ENCODE data around the gene GPN1. TPM values are rescaled to one million over a fixed set of nuclear protein-coding genes. Genes with fewer than 3 reads are reported as not detected.

GPN1 gene
- total RNA-seq, 1 donor from 2014 or later, result 63.9 TPM

- Histone ChIP-seq H2AFZ (ENCODE audit: low read depth, low read length) (no peak overlapping the region), H3K9me3 (ENCODE audit: insufficient read depth, low read depth, low read length) (no peaks in the 10 kb centered on the region), H3K79me2 (ENCODE audit: insufficient read depth, low read length) (no peaks in the 10 kb centered on the region), H3K27me3 (ENCODE audit: insufficient read depth, low read length) (no peaks in the 10 kb centered on the region), H3K4me3 (ENCODE audit: insufficient read depth, low read depth, low read length) (no peak overlapping the region), H3K4me2 (ENCODE audit: low read length) (no peak overlapping the region), H3K9ac (ENCODE audit: low read length) (no peak overlapping the region), H3K27ac (ENCODE audit: low read depth, low read length) (no peak overlapping the region), H4K20me1 (ENCODE audit: insufficient read depth, low read length) (no peaks in the 10 kb centered on the region), H3K4me1 (ENCODE audit: insufficient read depth, low read length) (peaks cover 13% of the 10 kb centered on the region), H3K36me3 (ENCODE audit: insufficient read depth, low read length) (peaks cover 23% of the 10 kb centered on the region)
- DNase-seq (ENCODE audit: low read depth) (no peak), FAIRE-seq (no peak)
- no peak overlapping the region for H3K4me3 Mint-ChIP-seq (ENCODE audit: unreplicated experiment)
- H3K9me3 Mint-ChIP-seq (ENCODE audit: unreplicated experiment), result no peaks in the 10 kb centered on the region
- H3K27me3 Mint-ChIP-seq (ENCODE audit: low read depth, unreplicated experiment), result no peaks in the 10 kb centered on the region
- H3K36me3 Mint-ChIP-seq (ENCODE audit: low read depth, unreplicated experiment), result peaks cover 11% of the 10 kb centered on the region
- H3K27ac Mint-ChIP-seq (ENCODE audit: unreplicated experiment), result no peak overlapping the region
- H3K4me1 Mint-ChIP-seq (ENCODE audit: low read depth, unreplicated experiment), result peaks cover 16% of the 10 kb centered on the region
- TF ChIP-seq CTCF (IDR thresholded peaks at IDR 0.05; ENCODE audit: insufficient read depth, low read depth, low read length) (no peak), EZH2 (IDR thresholded peaks at IDR 0.05; ENCODE audit: insufficient read depth, low read length) (no peak)
These were observed 58.4 kb downstream of the GPN1 start for GRCh38 chr2:27687232-27687631.

- no peaks in the 10 kb centered on the region for H3K9me3 Mint-ChIP-seq (ENCODE audit: unreplicated experiment)
These were observed 60.6 kb downstream of the GPN1 start for GRCh38 chr2:27689424-27689823.

More at GRCh38 chr2:27689424-27689823, 60.6 kb downstream of the GPN1 start:
- Histone ChIP-seq H3K36me3 (ENCODE audit: insufficient read depth, low read length) (peaks cover 26% of the 10 kb centered on the region), H3K4me2 (ENCODE audit: low read length) (no peak overlapping the region), H4K20me1 (ENCODE audit: insufficient read depth, low read length) (no peaks in the 10 kb centered on the region), H3K27me3 (ENCODE audit: insufficient read depth, low read length) (no peaks in the 10 kb centered on the region), H2AFZ (ENCODE audit: low read depth, low read length) (no peak overlapping the region), H3K9ac (ENCODE audit: low read length) (no peak overlapping the region), H3K4me3 (ENCODE audit: insufficient read depth, low read depth, low read length) (no peak overlapping the region), H3K79me2 (ENCODE audit: insufficient read depth, low read length) (no peaks in the 10 kb centered on the region), H3K4me1 (ENCODE audit: insufficient read depth, low read length) (no peaks in the 10 kb centered on the region), H3K9me3 (ENCODE audit: insufficient read depth, low read depth, low read length) (no peaks in the 10 kb centered on the region), H3K27ac (ENCODE audit: low read depth, low read length) (no peak overlapping the region)
- Mint-ChIP-seq H3K36me3 (ENCODE audit: low read depth, unreplicated experiment) (peaks cover 15% of the 10 kb centered on the region), H3K27ac (ENCODE audit: unreplicated experiment) (no peak overlapping the region), H3K27me3 (ENCODE audit: low read depth, unreplicated experiment) (no peaks in the 10 kb centered on the region), H3K4me3 (ENCODE audit: unreplicated experiment) (no peak overlapping the region), H3K4me1 (ENCODE audit: low read depth, unreplicated experiment) (peaks cover 2% of the 10 kb centered on the region)
- DNase-seq (ENCODE audit: low read depth) (no peak), FAIRE-seq (no peak)
- TF ChIP-seq EZH2 (IDR thresholded peaks at IDR 0.05; ENCODE audit: insufficient read depth, low read length) (no peak), CTCF (IDR thresholded peaks at IDR 0.05; ENCODE audit: insufficient read depth, low read depth, low read length) (no peak)
